HG03378 (cell line): ENCODE measurements around the gene NUBP2.

ENCODE experiments used
- ATAC-seq: cut with Tn5 transposase; IDR thresholded peaks from one replicate; pipeline ENCODE4 v1.9.1; 2021; ENCODE audit warnings: mild to moderate bottlenecking, moderate library complexity; ENCODE audit not compliant: unreplicated experiment

NUBP2 gene

DNA sequence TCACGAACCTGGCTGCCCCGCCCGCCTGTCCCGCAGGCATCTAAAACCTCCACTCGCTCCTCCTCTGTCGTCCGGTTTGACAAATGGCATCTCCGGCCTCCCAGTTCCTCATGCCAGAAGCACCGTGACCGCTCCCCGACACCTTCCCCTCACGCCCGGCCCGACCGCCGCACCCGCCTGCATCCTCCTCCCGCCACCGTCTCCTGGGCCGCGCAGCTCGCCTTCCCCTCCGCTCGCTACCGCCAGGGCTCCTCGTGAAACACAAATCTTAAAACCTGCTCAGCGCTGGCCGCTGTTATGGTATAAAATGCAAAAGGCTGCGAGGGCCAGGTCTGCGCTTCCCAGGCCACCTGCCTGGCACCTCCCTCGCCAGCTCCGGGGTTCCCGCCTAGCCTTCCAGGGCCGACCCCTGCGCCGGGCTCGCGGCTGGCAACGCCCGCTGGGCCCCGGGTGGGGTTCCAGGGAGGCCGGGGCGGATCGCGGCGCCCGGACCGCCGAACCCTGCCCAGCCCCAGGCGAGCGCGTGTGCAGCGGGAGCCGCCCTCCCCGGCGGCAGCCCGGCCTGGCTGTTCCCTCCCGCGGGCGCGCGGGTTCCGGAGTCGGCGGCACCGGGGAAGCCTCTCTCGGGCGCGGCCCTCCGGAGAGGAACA is 877 bp upstream of the NUBP2 start:
- no peak for ATAC-seq

DNA sequence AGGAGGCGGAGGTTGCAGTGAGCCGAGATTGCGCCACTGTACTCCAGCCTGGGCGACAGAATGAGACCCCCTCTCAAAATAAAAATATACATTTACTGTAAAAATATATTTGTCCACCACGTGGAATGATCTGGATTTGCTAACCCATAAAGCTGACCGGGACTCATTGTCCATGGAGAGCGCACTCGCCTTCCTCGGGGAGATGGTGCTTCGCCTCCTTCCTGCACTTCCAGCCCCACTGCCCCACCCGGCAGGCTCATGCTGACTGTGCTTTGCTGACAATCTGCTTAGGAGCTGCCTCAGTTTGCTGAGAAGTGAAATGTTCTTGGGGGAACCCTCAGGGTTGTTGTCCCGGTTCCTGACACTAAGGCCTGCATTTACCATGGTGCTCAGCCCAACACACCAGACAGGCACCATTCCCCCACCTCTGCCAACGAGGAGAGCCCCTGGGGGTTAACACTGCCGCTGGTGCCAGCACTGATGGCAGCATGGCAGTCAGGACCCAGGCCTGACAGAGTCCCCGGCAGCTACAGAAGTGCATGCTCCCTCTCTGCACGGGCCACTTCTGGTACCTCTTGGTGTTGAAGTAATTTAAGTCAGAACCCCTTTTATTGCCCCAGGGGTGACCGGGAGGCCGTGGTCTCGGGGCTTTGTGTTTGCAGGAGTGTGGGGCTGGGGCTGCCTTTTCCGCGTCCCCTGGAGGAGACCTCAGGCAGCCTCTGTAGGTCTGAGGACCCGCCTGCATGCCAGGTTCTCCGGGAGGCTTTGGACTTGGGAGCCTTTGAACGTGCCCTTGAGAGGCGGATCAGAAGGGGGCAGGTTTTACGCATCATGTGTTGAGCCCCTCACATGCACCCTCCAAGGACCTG is 2.5 kb downstream of the NUBP2 start:
- no peak for ATAC-seq

DNA sequence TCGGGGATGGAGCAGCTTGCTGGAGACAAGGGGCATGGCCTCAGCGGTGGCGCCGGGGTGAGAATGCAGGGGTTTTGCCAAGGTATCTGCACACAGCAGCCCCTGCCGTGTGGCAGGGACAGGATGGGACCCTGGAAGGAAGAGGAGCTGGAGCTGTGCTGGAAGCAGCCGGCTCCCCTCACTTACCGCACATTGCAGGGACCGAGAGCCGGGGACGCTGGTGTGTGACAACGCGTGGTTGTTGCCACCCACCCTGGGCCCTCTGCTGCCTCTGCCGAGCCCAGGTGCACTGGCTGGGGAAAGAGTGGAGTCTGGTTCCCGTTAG is 3.0 kb downstream of the NUBP2 start:
- ATAC-seq, result no peak

DNA sequence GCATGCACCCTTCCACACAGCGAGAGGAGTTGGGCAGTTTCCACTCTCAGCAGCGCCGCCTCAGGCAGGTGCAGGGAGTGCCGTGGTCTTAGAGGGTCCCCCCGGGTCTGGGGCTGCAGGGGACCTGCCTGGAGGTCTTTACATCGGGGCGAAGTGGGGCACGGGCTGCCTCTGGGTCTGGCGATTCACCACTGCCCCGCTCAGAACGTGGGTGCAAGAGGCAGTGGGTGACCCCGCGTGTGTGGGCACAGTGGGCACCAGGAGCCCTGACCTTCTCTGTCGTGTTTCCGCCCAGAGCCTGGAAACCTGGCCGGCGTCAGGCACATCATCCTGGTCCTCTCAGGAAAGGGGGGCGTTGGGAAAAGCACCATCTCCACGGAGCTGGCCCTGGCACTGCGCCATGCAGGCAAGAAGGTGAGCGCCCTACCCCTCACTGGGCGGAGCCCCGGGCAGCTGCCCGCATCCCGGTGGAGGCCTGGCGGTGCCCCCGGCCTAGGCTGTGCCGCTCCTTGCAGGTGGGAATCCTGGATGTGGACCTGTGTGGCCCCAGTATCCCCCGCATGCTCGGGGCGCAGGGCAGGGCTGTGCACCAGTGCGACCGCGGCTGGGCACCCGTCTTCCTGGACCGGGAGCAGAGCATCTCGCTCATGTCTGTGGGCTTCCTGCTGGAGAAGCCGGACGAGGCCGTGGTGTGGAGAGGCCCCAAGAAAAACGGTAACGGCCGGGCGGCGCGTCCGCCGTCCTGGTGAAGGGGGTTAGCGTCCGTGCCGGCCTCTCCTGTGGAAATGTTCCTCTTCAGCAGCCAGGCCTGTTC is 3.7 kb downstream of the NUBP2 start:
- no peak for ATAC-seq

DNA sequence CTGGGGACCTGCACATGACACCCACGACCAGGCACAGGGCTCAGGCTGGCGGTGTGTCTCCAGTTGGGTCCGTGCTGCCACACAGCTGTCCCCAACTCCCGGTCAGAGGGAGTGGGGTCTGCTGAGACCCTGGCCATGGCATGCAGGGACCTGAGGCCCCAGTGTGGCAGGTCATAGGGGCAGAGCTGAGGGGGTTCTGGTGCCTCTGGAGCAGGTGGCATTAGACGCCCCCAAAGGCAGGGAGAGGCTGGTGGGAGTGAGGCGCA is 4.2 kb downstream of the NUBP2 start:
- ATAC-seq, result no peak

DNA sequence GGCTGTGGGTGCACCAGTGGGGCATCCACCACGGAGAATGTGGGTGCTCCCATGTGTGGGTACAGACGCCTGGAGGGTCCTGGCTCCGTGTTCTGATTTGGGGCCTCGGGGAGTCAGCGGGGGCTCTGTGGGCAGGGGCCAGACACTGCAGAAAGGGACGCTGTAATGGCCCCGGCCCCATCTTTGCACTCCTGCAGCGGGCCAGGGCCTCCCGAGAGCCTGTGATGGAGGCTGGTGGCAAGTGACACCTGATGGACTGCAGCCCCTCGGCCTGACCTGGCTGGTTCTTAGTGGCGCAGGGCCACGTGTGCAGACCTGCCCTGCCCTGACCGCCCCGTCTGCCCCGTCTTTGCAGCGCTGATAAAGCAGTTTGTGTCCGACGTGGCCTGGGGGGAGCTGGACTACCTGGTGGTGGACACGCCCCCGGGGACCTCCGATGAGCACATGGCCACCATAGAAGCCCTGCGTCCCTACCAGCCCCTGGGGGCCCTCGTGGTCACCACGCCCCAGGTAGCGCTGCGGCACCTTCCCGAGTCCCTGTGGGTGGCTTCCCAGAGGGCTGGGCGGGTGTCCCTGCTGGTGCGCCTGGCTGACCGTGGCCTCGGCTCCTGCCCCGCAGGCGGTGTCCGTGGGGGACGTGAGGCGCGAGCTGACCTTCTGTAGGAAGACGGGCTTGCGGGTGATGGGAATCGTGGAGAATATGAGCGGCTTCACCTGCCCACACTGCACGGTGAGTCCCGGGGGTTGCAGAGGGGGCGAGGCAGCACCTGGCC is 4.7 kb downstream of the NUBP2 start:
- no peak for ATAC-seq

DNA sequence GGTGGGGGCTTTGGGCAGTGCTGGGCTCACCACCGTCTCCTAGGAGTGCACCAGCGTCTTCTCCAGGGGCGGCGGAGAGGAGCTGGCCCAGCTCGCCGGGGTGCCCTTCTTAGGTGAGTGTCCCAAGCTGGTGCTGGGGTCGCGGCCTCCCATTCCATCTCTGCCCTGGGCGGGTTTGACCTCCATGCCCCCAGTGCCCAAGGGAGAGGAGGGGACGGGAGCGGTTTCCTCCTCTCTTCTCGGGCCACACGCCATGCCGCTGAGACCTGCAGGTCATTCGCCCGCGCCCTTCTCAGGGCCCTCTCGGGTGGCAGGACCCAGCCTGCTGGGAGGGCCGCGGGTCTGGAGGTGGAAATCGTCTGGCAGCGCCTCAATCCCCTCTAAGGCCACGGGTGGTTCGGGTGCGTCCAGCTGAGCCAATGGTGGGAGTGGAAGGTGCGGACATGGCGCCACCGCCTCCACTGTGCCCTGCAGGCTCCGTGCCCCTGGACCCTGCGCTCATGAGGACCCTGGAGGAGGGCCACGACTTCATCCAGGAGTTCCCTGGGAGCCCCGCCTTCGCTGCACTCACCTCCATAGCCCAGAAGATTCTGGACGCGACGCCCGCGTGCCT is 5.4 kb downstream of the NUBP2 start:
- ATAC-seq, result no peak

DNA sequence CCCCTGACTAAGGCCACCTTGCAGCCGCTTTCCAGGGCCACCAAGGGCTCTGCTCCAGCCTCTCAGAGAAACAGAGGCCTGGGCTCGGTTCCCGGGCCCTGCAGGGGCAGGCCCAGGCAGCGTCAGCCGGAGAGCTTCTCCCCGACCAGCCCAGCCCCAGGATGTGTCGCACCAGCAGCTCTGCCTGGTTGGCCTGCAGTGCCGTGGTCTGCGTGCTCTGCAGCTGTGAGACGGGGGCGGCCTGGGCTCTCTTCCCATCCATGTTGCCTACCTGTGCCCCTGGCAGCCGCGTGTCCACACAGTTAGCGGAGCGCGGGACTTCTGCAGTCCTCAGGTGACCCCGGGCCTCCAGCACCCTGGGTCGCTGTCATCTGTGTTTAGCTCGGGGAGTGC is 5.9 kb downstream of the NUBP2 start:
- no peak for ATAC-seq

DNA sequence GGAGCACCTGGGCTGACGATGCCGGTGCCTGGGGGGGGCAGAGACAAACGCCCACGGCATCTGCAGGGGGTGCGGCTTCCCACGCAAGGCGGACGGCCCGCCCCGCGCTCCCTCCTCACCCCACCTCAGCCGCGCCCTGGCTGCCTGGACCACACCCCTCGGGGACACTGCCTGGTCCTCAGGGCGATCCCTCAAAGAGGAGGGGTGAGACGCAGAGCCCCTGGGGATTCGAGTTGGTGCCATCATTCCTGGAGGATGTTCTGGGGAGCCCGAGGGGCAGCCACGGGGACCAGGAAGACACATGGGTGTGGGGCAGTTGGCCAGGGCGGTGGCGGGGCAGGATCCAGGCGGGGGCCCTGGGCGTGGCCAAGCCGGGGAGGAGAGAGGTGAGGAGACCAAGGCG is 6.9 kb downstream of the NUBP2 start:
- no peak for ATAC-seq

DNA sequence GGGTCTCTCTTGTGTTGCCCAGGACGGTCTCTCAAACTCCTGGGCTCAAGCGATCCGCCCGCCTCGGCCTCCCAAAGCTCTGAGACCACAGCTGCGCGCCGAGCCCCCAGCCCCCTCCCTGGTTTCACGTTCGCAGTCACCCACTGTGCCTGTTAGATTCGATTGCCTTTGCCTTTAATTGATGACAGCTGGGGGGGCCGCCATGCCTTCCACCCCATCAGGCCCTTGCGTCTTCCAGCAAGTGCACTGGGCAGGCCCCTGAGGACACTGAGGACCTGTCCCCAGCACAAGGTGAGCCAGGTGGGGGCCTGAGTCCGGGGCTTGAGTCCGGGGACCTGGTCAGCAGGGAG is 7.5 kb downstream of the NUBP2 start:
- ATAC-seq, result no peak

DNA sequence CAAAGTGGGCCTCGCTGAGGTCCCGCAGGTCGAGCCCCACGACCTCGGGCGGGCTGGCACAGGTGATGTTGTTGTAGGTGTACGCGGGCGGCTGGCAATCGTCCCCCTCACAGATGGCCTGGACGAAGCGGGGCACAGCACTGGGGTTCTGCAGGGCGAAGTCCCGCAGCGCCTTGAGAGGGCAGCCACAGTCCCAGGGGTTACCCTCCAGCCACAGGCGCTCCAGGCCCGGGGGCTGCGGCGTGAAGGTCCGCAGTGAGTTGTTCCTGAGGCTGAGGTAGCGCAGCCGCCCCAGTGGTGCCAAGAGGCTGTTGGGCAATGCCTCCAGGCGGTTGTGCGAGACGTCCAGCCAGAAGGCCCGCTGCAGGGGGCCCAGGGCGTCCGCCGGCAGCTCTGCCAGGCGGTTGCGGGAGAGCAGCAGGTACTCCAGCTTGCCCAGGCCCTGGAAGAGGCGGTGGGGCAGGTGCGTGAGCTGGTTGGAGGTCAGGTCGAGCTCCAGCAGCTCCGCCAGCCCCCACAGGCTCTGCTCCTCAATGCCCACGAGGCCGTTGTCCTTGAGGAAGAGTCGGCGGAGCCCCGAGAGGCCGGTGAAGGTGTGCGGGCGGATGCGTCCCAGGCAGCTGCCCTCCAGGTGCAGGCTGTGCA is 8.0 kb downstream of the NUBP2 start:
- no peak for ATAC-seq

DNA sequence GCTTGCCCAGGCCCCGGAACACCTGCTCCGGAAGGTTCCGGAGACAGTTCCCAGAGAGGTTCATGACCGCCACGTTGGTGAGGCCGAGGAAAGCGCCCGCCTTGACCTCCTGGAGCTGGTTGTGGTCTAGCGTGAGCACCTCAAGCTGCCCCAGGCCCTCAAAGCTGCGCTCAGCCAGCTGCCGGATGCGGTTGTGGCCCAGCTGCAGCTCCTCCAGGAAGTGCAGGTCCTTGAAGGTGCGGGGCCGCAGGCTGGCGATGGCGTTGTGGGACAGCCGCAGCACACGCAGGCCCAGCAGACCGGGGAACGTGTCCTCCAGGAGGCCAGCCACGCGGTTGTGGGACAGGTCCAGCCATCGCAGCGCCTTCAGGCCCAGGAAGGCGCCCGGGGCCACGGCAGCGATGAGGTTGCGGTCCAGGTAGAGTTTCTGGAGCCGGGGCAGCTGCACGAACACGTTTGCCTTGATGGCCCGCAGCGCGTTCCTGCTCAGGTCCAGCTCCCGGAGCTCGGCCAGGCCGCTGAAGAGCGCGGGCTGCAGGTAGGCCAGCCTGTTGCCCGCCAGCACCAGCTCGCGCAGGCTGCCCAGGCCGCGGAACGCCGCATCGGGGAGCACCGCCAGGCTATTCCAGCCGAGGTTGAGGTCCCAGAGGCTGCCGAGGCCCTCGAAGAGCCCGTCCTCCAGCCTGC is 8.6 kb downstream of the NUBP2 start:
- no peak for ATAC-seq

DNA sequence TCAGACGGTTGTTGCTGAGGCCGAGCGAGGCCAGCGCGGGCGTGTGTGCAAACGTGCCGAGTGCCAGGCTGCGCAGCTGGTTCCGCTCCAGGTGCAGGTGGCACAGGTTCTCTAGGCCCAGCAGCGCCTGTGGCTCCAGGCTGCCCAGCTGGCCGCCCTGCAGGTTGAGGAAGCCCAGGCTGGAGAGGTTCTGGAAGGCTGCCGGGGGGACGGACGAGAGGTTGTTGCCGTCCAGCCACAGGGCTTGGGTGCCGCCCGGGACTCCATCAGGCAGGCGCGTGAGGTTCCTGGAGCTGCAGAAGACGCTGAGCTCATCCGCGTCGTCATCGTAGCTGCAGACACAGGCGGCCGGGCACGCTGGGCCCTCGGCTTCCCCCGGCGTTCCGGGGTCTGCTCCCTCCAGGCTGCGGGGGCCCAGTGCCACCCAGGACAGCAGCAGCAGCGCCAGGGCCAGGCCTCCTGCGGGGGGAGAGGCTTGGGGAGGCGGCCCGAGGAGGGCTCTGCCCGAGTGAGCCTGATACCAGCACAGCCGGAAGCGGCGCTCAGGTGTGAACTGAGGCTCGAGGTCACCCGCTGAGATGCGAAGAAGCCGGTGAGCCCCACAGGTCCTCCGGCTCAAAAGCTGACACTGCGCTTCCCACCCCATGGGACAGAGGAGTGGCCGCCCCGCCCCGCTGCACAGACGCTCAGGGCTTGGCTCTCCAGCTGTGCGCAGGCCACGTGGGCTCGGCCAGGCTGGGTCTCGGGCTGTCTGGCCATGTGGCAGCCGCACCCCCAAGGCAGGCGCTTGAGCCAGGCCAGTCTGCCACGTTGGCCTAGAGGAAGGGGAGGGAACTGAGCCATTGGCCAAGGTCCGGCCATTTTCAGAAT is 9.4 kb downstream of the NUBP2 start:
- no peak for ATAC-seq

DNA sequence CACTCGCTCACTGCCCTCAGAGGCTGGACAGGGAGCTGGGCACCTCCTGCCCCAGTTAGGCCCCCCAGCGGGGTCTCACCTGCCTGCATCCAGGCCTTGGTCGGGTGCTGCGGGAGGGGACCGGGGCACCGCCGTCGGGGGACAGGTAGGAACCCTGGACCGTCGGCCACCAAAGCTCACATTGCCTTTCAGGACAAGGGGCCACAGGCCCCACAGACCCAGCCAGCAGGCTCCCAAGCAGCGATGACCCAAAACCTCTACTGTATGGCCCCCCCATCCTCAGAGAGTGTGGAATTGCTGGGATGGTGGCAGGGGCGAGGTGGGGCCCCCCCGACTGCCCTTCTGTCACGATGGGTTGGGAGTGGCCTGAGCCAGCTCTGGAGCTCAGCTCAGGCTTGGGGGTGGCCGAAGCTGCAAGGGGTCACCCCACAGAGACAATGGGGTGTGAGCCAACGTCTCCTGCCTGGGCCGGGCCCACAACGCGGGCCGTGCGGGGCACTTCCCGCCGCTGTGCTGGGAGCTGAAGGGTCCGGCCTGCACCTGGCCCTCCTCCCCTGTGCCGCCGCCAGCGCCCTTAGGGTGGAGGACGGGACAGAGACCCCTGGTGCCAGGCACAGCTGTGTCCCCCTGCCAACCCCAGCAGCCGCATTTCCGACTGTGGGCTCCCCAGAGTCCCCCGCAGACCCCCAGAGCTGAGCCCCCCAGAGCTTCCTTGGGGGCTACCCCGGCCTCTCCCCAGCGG is 10.2 kb downstream of the NUBP2 start:
- ATAC-seq, result no peak

DNA sequence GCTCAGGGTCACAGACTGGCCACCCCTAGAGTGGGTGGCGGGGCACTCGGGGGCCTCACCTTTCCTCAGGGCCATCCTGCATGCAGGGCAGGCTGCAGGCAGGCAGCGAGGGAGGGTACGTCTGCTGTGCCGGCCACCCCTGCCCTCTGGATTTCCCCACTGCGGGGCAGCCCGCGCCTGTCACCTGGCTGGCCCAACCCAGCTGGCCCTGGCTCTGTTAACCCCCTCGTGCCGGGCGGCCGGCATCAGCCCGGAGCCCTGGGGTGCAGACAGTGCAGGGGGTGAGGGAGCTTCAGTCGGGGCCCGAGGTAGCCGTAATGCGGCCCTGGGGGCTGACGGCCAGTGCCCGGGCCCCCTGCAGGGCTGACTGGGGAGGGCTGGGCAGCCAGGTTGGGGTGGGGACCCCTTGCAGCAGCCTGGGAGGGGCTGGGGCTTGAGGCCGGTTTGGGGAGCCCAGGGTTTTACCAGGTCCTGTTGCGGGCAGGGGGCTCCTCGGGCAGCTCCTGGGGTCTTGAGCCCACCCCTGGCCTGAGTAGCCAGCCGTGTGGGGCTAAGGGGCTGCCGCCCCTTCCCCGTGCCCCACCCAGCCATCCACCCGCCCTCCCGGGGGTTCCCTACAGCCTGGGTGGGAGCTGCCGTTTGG is 10.9 kb downstream of the NUBP2 start, which contains the start of gene IGFALS:
Gene IGFALS (minus strand): TSS at position 128 of the 643 bp plus-strand sequence. CDS start 53 bp downstream, at position 75.
- ATAC-seq, result no peak

DNA sequence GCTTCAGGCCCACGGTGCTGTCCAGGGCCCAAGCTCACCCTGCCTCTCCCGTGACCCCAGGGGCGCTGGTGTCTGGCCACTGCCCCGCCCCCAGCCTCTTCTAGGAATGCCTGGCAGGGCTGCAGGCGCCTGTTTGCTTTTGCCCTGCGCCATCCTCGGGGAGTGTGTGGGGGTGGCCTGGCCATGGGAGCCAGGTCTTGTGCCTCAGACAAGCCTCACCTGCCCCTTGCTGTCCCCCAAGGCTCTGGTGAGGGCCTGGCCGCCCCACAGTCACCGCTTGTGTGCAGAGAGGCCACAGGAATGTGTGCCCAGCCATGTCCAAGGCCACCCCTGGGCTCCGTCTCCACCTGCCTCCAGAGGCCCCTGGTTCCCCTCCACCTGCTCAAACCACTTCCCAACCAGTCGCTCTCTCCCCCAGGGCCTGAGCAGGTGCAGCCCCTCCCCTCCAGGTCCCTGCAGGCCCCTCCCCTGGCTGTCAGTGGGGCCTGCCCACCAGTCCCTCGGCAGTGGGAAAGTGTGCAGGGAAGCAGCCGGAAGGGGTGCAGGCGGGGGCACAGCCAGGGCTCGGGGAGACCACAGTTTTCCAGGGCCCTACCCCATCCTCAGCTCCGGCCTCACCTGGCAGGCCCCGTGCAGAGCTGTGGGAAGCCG is 11.6 kb downstream of the NUBP2 start:
- ATAC-seq, result no peak
